Spleen (tissue), 11 donors: ENCODE data around the gene TOMT. TPM values are rescaled to one million over a fixed set of nuclear protein-coding genes. Genes with fewer than 3 reads are reported as not detected.

Experiments used
- DNase-seq: peaks from one replicate; pipeline ENCODE4 v3.0.0-alpha.2; 2020
- H3K27ac ChIP-seq, 8 donors: fragments of 200-600 bp; sonication (generic) in 7 of 8; 1 replicate in 4 of 8; 2 replicates in 4 of 8; pipeline versions ENCODE4 v1.5.0 to v1.8.0; 2016 to 2021; ENCODE audit warnings: inconsistent platforms in 4 of 8, mild to moderate bottlenecking in 4 of 8, moderate library complexity in 1 of 8
- H3K27me3 ChIP-seq, 7 donors: fragments of 200-600 bp; sonication (generic) in 6 of 7; replicated peaks in 1 of 7; 1 replicate in 4 of 7; 2 replicates in 3 of 7; pipeline versions ENCODE4 v1.5.0 to v1.8.0; 2016 to 2021; ENCODE audit warnings: inconsistent platforms in 3 of 7, mild to moderate bottlenecking in 1 of 7
- H3K36me3 ChIP-seq, 6 donors: fragments of 200-600 bp; sonication (generic) in 5 of 6; 1 replicate in 4 of 6; 2 replicates in 2 of 6; pipeline versions ENCODE4 v1.5.0 to v1.8.0; 2016 to 2021; ENCODE audit warnings: inconsistent platforms in 2 of 6
- H3K4me1 ChIP-seq, 6 donors: fragments of 200-600 bp; sonication (generic) in 5 of 6; 1 replicate in 3 of 6; 2 replicates in 3 of 6; pipeline versions ENCODE4 v1.5.0 to v1.8.0; 2016 to 2021; ENCODE audit warnings: inconsistent platforms in 3 of 6
- H3K4me3 ChIP-seq, 8 donors: fragments of 200-600 bp; sonication (generic) in 7 of 8; 1 replicate in 4 of 8; 2 replicates in 4 of 8; pipeline versions ENCODE4 v1.5.0 to v1.8.0; 2016 to 2021; ENCODE audit warnings: inconsistent platforms in 4 of 8, mild to moderate bottlenecking in 4 of 8, moderate library complexity in 2 of 8
- H3K9me3 ChIP-seq, 8 donors: fragments of 200-600 bp; sonication (generic) in 7 of 8; 1 replicate in 4 of 8; 2 replicates in 4 of 8; pipeline versions ENCODE4 v1.5.0 to v1.8.0; 2016 to 2021; ENCODE audit warnings: inconsistent platforms in 4 of 8
- CTCF ChIP-seq, 11 experiments: fragments of 200-600 bp in 7 of 11; fragments of 450-650 bp in 4 of 11; sonication (generic) in 4 of 11; IDR thresholded peaks in 8 of 11; conservative IDR thresholded peaks in 3 of 11; 1 replicate in 7 of 11; 2 replicates in 4 of 11; pipeline versions ENCODE4 v1.4.0 to v1.8.0; 2016 to 2021; ENCODE audit warnings: antibody characterized with exemption in 11 of 11, inconsistent platforms in 4 of 11, mild to moderate bottlenecking in 1 of 11
- POLR2A ChIP-seq, 3 donors: fragments of 450-650 bp; IDR thresholded peaks; one replicate each; pipeline ENCODE4 v1.5.1; 2017; ENCODE audit warnings: antibody characterized with exemption in 3 of 3, mild to moderate bottlenecking in 1 of 3
- POLR2AphosphoS5 ChIP-seq, 3 donors: sonication (generic); formaldehyde crosslinking; IDR thresholded peaks; one replicate each; pipeline ENCODE4 v1.5.1; 2017; ENCODE audit warnings: antibody characterized with exemption in 3 of 3
- WGBS, 5 donors: extraction: QIAGEN DNeasy Blood & Tissue Kit in 3 of 5; methylation state at CpG; one replicate each; pipeline versions ENCODE4 v1.1.5 to v1.1.7; 2013 to 2018; 5-methylcytosine and 5-hydroxymethylcytosine counted together
- intact Hi-C: fragments of 100-400 bp; cut with DNase I; formaldehyde crosslinking; loops from one replicate; pipeline ENCODE4 v1.15.0; 2023; ENCODE audit warnings: low total_unique reads
- polyA plus RNA-seq, 3 donors: library from polyadenylated mRNA; stranded (reverse); fragments of 200-250 nt; gene quantifications; one replicate each; pipeline ENCODE4 v1.2.1, GENCODE V29; 2013
- total RNA-seq, 7 donors: library from RNA; depleted of rRNA in 3 of 7; stranded (reverse); fragments of >200 nt in 3 of 7; fragmentation: NEBNext Ultra II Directional in 4 of 7; extraction: Animal tissue kit (Norgen Biotek cat#: 25700) in 4 of 7; gene quantifications; one replicate each; pipeline versions ENCODE4 v1.1.0 to v1.2.1, GENCODE V29; 2016 to 2021
- donor health status: healthy with polysubstance abuse.
- donor health status: DM: no; HTN: no; CAD: no; lungs with moderate emphysema.
- donor health status: DM: no; HTN: no; CAD: no.
- donor health status: Bipolar disorder and iron deficiency.
- donor health status: healthy.
- donor health status: DM: no; HTN: no; CAD: no.
- donor health status: DM: yes; HTN: yes; CAD: no.

The TOMT gene
- total and polyA plus RNA-seq, 10 donors: not detected

DNA sequence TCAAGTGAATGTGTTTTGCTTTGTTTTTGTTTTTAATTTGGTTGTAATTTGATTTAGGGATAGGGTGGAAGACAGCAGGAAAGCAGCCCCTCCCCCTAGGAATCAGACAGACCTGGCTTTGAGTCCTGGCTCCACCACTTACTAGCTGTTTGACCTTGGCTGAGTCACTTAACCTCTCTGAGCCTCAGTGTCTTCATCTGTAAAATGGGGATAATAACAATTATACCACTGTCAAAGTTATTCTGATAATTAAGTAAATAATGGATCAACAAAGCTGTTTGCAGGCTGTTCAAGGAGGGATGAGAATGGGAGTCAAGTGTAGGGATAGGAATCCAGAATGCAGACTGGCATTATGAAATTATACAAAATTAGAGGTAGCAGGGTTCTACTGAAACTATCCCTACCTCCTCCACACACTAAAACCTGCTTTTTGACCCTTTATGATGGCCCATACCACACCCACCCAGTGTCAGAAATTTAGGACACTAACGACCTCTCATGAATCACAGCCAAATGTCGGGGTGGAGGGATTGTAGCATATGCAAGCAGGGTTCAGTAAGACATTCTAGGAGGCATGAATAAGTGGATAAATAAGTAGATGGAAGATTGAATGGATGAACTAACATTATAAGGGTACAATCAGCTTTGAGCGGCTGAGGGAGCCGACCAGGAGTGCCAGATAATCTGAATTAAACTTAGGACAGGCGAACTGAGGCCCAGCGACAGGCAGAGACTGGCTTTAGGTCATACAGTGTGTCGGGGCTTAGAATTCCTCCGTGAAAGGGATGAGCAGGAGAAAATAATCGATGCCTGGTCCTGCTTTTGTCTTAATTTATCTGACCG lies 5.8 kb downstream of the TOMT start:
- DNase-seq: no peak
- Histone ChIP-seq H3K9me3 (no peaks in the 10 kb centered on the region), H3K27me3 (no peaks in the 10 kb centered on the region), H3K4me3 (peak overlapping the region in 7 of 8 donors; percentile 45 to 77 (median 51)), H3K36me3 (peaks cover 0 to 40% (median 5%) of the 10 kb centered on the region in 6 donors), H3K27ac (peak overlapping the region; percentile 92 to 99 (median 98)), H3K4me1 (peaks cover 5 to 28% (median 17%) of the 10 kb centered on the region in 6 donors)
- intact Hi-C loops: no loop called here
- WGBS, 5 donors: 3 to 7% (median 5%) methylated on average over 10 of the region's 10 CpGs
- TF ChIP-seq CTCF (IDR thresholded peaks at IDR 0.05 in 8 of 11, conservative IDR thresholded peaks at IDR 0.05 in 3 of 11): no peak
- TF ChIP-seq POLR2A (IDR thresholded peaks at IDR 0.05): no peak
- no peak for TF ChIP-seq POLR2AphosphoS5 (IDR thresholded peaks at IDR 0.05)

GRCh38 chr11:72112143-72112977 lies 6.6 kb downstream of the TOMT start, which contains the start of gene ANAPC15:
Gene ANAPC15 (minus strand): TSS chr11:72112695. CDS start chr11:72111276, 1,419 bp downstream.
- TF ChIP-seq POLR2A (IDR thresholded peaks at IDR 0.05) (peak; percentile 83 to 96 (median 95)), CTCF (IDR thresholded peaks at IDR 0.05 in 8 of 11, conservative IDR thresholded peaks at IDR 0.05 in 3 of 11) (peak in 3 of 11 experiments; percentile 20 to 35 (median 30)), POLR2AphosphoS5 (IDR thresholded peaks at IDR 0.05) (peak; percentile 91 to 100 (median 99))
- intact Hi-C loops: no loop called here
- peak within 1 kb of the TSS; percentile 30 to 77 (median 48) for H3K4me3 ChIP-seq

DNA sequence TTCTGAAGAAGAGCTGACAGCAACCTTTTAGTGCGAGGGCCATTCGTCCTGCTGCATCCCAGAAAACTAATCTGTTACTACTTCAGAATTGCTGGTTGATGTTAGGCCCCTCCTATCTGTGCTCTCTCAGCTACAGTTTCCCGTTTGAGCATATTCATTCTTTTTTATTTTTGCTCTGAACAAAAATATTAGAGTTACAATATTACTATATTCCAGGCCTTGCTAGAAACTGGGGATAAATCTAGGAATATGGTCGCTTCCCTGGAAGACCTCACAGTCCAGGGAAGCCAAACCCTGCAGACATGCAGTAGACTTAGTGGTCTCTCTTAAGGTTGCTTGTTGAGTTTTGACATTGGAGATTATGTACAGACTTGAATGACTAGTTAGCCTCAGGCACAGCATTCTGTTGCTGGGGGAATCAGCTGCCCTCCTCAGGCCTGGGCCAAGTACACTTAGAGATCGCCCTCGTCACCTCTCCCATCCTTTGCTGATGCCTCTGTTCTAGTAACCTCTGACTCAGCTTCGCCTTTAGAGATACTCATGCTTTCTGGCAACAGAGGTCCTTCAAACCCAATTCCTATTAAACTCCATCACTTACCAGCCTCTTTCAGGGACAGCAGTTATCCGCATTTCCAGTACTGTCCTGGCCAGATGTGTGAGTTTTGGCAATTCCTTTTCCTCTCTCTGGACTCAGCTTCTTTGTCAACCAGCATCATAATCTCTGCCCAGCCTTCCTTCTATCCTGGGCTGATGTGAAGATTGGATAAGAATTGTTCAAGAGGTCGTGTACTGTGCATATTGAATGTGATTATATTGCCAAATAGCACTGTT lies 7.5 kb downstream of the TOMT start:
- DNase-seq: no peak
- 62 to 67% (median 66%) methylated on average over 9 of the region's 9 CpGs for WGBS, 5 donors
- Histone ChIP-seq H3K9me3 (no peaks in the 10 kb centered on the region), H3K4me3 (peak overlapping the region in 7 of 8 donors; percentile 45 to 77 (median 51)), H3K27me3 (no peaks in the 10 kb centered on the region), H3K36me3 (peaks cover 0 to 29% (median 5%) of the 10 kb centered on the region in 6 donors), H3K27ac (peak overlapping the region; percentile 92 to 99 (median 98)), H3K4me1 (peaks cover 5 to 36% (median 17%) of the 10 kb centered on the region in 6 donors)
- intact Hi-C loops: no loop called here
- no peak for TF ChIP-seq POLR2A (IDR thresholded peaks at IDR 0.05)
- TF ChIP-seq POLR2AphosphoS5 (IDR thresholded peaks at IDR 0.05): no peak
- no peak for TF ChIP-seq CTCF (IDR thresholded peaks at IDR 0.05 in 8 of 11, conservative IDR thresholded peaks at IDR 0.05 in 3 of 11)

More at GRCh38 chr11:72112143-72112977, 6.6 kb downstream of the TOMT start, which contains the start of gene ANAPC15:
- peak; percentile 97 for DNase-seq
- Histone ChIP-seq H3K36me3 (peaks cover 0 to 37% (median 5%) of the 10 kb centered on the region in 6 donors), H3K9me3 (no peaks in the 10 kb centered on the region), H3K27me3 (no peaks in the 10 kb centered on the region), H3K27ac (peak within 1 kb of the TSS; percentile 92 to 99 (median 98)), H3K4me1 (peaks cover 5 to 33% (median 17%) of the 10 kb centered on the region in 6 donors)
- 0 to 1% (median 0%) methylated on average over 49 of the region's 49 CpGs for WGBS, 5 donors
